ENCODE measurements around the gene POMT2.
"Not testable (repeated sequence)": the region's sequence is repeated elsewhere in the genome, so short reads cannot be mapped to it uniquely, and the experiment has no call there.

GRCh38 chr14:77280921-77281320 lies 39.8 kb downstream of the POMT2 start:
- not testable (repeated sequence) for TF ChIP-seq CTCF, POLR2A (IDR thresholded peaks at IDR 0.05)
